Measurements from ENCODE around the gene MICU1. TPM values are rescaled to one million over a fixed set of nuclear protein-coding genes. Genes with fewer than 3 reads are reported as not detected.

MICU1 gene
- total RNA-seq, 1 experiment from 2014 or later, result 36.0 TPM

DNA sequence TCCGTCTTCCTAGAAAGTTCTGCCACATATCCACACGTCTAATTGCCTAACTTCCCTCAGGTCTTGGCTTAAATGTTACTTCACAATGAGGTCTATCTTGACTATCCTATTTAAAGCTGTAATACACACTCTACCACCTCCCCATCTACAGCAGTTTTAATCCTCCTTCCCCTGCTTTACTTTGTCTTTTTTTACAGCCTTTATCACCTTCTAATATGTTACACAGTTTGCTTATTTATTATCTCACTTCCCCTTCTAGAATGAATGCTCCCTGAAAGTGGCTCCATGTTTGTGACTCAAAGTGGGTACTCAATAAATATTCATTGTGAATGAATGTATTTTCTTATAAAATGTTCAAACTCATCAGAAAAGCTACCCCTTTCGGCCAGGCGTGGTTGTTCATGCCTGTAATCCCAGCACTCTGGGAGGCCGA lies 13.6 kb upstream of the MICU1 start (continued):
- TF ChIP-seq, protein P1, sequence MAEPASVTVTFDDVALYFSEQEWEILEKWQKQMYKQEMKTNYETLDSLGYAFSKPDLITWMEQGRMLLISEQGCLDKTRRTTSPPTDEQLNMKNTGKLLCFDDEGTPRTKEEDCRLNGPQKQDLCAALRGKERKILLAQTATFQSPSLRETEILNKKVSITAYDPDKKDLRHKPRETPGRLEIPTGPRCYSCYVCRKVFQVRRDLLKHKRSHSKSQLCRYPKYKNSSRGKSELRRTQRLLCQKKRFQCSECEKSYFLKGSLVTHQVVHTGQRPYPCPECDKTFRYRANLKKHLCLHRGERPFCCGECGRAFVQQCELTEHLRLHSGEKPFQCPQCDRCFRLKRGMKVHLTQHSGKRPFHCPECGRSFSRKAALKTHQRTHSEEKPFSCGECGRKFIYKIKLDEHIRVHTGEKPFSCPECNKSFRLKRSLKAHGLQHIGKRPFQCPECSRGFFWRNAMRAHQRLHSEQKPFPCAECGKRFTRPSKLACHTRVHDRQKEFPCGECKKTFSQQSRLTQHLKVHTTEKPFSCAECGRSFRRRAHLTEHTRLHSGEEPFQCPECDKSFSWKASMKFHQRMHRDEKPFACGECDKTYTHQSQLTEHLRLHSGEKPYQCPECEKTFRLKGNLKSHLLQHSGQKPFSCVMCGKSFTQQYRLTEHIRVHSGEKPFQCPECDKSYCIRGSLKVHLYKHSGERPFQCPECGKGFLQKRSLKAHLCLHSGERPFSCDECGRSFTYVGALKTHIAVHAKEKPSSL (CRISPR knock-in tag; conservative IDR thresholded peaks at IDR 0.05), result no peak
- TF ChIP-seq, protein P2, sequence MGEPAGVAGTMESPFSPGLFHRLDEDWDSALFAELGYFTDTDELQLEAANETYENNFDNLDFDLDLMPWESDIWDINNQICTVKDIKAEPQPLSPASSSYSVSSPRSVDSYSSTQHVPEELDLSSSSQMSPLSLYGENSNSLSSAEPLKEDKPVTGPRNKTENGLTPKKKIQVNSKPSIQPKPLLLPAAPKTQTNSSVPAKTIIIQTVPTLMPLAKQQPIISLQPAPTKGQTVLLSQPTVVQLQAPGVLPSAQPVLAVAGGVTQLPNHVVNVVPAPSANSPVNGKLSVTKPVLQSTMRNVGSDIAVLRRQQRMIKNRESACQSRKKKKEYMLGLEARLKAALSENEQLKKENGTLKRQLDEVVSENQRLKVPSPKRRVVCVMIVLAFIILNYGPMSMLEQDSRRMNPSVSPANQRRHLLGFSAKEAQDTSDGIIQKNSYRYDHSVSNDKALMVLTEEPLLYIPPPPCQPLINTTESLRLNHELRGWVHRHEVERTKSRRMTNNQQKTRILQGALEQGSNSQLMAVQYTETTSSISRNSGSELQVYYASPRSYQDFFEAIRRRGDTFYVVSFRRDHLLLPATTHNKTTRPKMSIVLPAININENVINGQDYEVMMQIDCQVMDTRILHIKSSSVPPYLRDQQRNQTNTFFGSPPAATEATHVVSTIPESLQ (CRISPR knock-in tag; IDR thresholded peaks at IDR 0.05), result no peak
- TF ChIP-seq ZMAT4 (CRISPR knock-in tag; IDR thresholded peaks at IDR 0.05) (no peak), MYBL2 (CRISPR knock-in tag; IDR thresholded peaks at IDR 0.05) (no peak), CTCF (IDR thresholded peaks at IDR 0.05) (no peak), RELA (CRISPR knock-in tag; IDR thresholded peaks at IDR 0.05; ENCODE audit: borderline replicate concordance) (no peak), SMAD3 (CRISPR knock-in tag; IDR thresholded peaks at IDR 0.05; ENCODE audit: borderline replicate concordance) (no peak), ZNF219 (CRISPR knock-in tag; IDR thresholded peaks at IDR 0.05; ENCODE audit: borderline replicate concordance) (no peak)

DNA sequence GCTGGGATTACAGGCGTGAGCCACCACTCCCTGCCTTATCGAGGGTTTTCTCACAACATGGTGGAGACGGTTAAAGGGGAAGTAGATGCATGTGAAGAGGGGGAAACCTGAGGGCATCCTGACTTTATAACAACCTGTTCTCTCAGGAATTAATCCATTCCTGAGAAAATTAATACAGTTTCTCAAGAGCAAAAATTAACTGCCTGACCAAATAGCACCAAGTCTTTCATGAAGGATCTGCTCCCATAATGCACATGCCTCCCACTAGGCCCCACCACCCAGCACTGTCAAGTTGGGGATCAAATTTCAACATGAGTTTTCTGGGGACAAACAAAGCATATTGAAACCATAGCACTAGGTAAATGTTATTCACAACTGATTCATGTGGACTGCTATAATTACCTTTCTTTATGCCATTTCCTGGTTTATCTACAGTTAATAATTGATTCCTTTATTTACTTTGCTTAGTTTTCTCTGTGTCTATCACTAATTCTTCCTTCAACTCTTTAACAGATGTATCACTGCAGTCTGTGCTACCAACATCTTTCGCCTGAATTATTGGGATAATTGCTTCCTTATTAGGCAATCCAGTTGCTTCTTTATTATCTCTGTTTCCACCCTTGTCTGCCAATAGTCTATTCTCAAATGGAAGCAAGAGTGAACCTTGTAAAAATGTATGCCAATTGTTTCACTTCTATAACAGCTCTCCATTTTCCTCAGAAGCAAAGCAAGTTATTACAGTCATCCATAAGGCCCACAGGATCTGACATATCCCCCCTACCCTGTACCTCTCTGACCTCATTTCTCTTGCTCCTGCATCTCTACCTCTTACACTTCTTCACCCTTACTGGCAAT lies 12.9 kb upstream of the MICU1 start:
- H3K9me3 Mint-ChIP-seq, result 0 out of 2 replicates have a peak, but pooled peaks cover 4% of the 10 kb centered on the region
- TF ChIP-seq NR2C2 (CRISPR knock-in tag; IDR thresholded peaks at IDR 0.05) (no peak), FOXJ3 (CRISPR knock-in tag; IDR thresholded peaks at IDR 0.05; ENCODE audit: borderline replicate concordance) (no peak), E2F5 (CRISPR knock-in tag; IDR thresholded peaks at IDR 0.05) (no peak), TP53 (CRISPR knock-in tag; IDR thresholded peaks at IDR 0.05) (no peak), ZNF671 (CRISPR knock-in tag; IDR thresholded peaks at IDR 0.05) (no peak), KAT7 (CRISPR knock-in tag; IDR thresholded peaks at IDR 0.05; ENCODE audit: borderline replicate concordance) (no peak), SMAD4 (CRISPR knock-in tag; IDR thresholded peaks at IDR 0.05) (no peak), ZNF219 (CRISPR knock-in tag; IDR thresholded peaks at IDR 0.05; ENCODE audit: borderline replicate concordance) (no peak), USF2 (CRISPR knock-in tag; IDR thresholded peaks at IDR 0.05) (no peak), ZNF317 (CRISPR knock-in tag; IDR thresholded peaks at IDR 0.05; ENCODE audit: borderline replicate concordance, low read depth) (no peak), ZNF138 (CRISPR knock-in tag; conservative IDR thresholded peaks at IDR 0.05) (no peak), E2F4 (CRISPR knock-in tag; IDR thresholded peaks at IDR 0.05; ENCODE audit: borderline replicate concordance, low read depth) (no peak), NFATC4 (CRISPR knock-in tag; IDR thresholded peaks at IDR 0.05) (no peak), TEAD4 (CRISPR knock-in tag; IDR thresholded peaks at IDR 0.05) (no peak)
- TF ChIP-seq, protein P3, sequence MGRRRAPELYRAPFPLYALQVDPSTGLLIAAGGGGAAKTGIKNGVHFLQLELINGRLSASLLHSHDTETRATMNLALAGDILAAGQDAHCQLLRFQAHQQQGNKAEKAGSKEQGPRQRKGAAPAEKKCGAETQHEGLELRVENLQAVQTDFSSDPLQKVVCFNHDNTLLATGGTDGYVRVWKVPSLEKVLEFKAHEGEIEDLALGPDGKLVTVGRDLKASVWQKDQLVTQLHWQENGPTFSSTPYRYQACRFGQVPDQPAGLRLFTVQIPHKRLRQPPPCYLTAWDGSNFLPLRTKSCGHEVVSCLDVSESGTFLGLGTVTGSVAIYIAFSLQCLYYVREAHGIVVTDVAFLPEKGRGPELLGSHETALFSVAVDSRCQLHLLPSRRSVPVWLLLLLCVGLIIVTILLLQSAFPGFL (CRISPR knock-in tag; IDR thresholded peaks at IDR 0.05; ENCODE audit: borderline replicate concordance), result no peak
- TF ChIP-seq, protein P4, sequence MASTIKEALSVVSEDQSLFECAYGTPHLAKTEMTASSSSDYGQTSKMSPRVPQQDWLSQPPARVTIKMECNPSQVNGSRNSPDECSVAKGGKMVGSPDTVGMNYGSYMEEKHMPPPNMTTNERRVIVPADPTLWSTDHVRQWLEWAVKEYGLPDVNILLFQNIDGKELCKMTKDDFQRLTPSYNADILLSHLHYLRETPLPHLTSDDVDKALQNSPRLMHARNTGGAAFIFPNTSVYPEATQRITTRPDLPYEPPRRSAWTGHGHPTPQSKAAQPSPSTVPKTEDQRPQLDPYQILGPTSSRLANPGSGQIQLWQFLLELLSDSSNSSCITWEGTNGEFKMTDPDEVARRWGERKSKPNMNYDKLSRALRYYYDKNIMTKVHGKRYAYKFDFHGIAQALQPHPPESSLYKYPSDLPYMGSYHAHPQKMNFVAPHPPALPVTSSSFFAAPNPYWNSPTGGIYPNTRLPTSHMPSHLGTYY (CRISPR knock-in tag; IDR thresholded peaks at IDR 0.05), result no peak

More for the DNA sequence above, 12.9 kb upstream of the MICU1 start:
- Mint-ChIP-seq H3K36me3 (no peaks in the 10 kb centered on the region), H3K27me3 (ENCODE audit: low read depth) (no peaks in the 10 kb centered on the region), H3K27ac (no peak overlapping the region), H3K4me1 (peaks cover 8% of the 10 kb centered on the region), H3K4me3 (no peak overlapping the region)
- ChIA-PET CTCF (no interaction called here), POLR2A (no interaction called here)
- DNase-seq (ENCODE audit: low spot score) (no peak), ATAC-seq (no peak)
